Limb (tissue), 2 donors: ENCODE measurements around the gene MAEA.
"Not testable (repeated sequence)": the region's sequence is repeated elsewhere in the genome, so short reads cannot be mapped to it uniquely, and the experiment has no call there.

Source experiments
- DNase-seq, 2 donors: peaks; one replicate each; pipeline ENCODE4 v3.0.0-alpha.2; 2016; ENCODE audit errors: extremely low spot score in 2 of 2

Gene MAEA

GRCh38 chr4:1318488-1319213, 29.0 kb downstream of the MAEA start:
- no peak for DNase-seq

- no peak for DNase-seq
Measured at GRCh38 chr4:1321486-1321885, 31.8 kb downstream of the MAEA start.

GRCh38 chr4:1321946-1322650, 32.4 kb downstream of the MAEA start:
- no peak for DNase-seq

GRCh38 chr4:1323280-1323634, 33.6 kb downstream of the MAEA start:
- no peak for DNase-seq

GRCh38 chr4:1323635-1324442, 34.1 kb downstream of the MAEA start:
- no peak for DNase-seq

- DNase-seq: not testable (repeated sequence)
Measured at GRCh38 chr4:1324443-1325175, 34.9 kb downstream of the MAEA start.

GRCh38 chr4:1325176-1325480, 35.4 kb downstream of the MAEA start:
- no peak for DNase-seq

GRCh38 chr4:1325681-1326635, 36.3 kb downstream of the MAEA start:
- DNase-seq: no peak

- DNase-seq: no peak
Measured at GRCh38 chr4:1326751-1327525, 37.2 kb downstream of the MAEA start.

- no peak for DNase-seq
Measured at GRCh38 chr4:1327526-1328266, 38.0 kb downstream of the MAEA start.

- no peak for DNase-seq
Measured at GRCh38 chr4:1328267-1329155, 38.8 kb downstream of the MAEA start.

- no peak for DNase-seq
Measured at GRCh38 chr4:1329408-1330371, 40.0 kb downstream of the MAEA start.

- no peak for DNase-seq
Measured at GRCh38 chr4:1330761-1331590, 41.3 kb downstream of the MAEA start.

GRCh38 chr4:1331591-1332353, 42.1 kb downstream of the MAEA start:
- no peak for DNase-seq

- no peak for DNase-seq
Measured at GRCh38 chr4:1332686-1333085, 43.0 kb downstream of the MAEA start.
